NCI-H748 treated with DMSO at 0.1 percent for 48 hours (cell line): ENCODE data around the gene TCFL5.
"Not testable (repeated sequence)": the region's sequence is repeated elsewhere in the genome, so short reads cannot be mapped to it uniquely, and the experiment has no call there.

ENCODE experiments used
- DNase-seq: peaks from one replicate; lab custom pipeline; 2025; lab: John Stamatoyannopoulos, UW

Gene TCFL5

GRCh38 chr20:62855120-62855519 is 6.5 kb downstream of the TCFL5 start:
- no peak for DNase-seq

- DNase-seq, result no peak
Measured at GRCh38 chr20:62854121-62854520, 7.5 kb downstream of the TCFL5 start.

GRCh38 chr20:62853304-62853703 is 8.3 kb downstream of the TCFL5 start:
- DNase-seq, result not testable (repeated sequence)

- no peak for DNase-seq
Measured at GRCh38 chr20:62852841-62853240, 8.8 kb downstream of the TCFL5 start.

GRCh38 chr20:62852196-62852595 is 9.4 kb downstream of the TCFL5 start:
- DNase-seq, result no peak

DNA sequence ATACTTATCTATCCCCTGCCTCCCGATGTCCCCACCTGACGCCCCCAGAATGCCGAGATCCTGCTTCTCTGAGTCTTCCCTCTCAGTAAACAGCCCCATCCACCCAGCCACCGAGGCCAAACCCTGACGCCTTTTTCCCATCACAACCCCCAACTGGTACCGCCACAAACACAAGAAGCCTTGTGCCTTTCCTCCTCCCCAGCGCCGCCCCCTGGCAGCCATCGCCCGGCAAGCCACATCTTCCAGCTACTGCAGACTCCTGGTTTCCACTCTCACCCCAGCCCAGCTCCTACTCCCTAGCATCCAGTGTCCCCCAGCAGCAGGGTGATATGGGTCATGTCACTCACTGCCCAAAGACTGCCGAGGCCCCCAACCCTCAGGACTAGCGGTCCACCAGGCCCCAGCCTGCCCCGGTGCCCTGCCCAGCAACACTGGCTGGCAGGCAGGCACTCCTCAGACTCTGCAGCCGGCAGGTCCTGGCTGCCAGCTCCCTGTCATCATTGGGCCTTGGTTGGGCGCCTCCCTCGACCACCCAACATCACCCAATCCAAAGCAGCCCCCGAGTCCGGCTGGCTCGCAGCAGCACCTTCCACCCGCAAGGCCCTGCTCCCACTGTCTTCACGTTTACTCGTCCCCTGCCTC is 11.2 kb downstream of the TCFL5 start:
- no peak for DNase-seq

GRCh38 chr20:62849431-62849830 is 12.2 kb downstream of the TCFL5 start:
- no peak for DNase-seq

GRCh38 chr20:62848917-62849316 is 12.7 kb downstream of the TCFL5 start:
- not testable (repeated sequence) for DNase-seq

DNA sequence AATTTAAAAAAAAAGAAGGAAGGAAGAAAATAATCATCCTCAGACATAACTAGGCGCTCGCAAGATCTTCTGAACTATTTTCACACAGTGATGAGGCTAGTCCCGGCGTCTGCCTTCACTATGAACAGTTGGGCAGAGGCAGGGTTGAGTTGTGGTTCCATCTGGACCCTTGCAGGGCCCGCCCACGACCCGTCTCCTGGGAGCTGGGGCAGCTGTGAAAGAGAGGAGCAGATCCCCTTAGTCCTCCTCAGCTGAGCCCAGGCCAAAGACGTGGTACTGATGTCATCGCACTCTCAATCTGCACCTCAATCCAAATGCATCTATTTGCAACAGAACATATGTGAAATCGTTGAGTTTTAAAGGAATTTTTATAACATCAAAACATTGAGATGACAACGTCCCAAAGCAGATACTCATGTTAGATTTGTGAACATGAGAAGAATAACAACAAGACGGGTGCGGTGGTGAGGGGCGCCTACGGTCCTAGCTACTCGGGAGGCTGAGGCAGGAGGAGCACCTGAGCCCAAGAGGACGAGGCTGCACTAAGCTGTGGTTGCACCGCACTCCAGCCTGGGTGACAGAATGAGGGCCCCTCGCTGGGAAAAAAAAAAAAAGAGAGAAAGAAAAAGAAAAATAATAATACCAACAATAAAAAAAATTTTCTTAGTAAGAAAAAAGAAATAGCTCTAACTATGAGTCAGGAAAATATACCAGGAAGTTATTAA is 15.3 kb downstream of the TCFL5 start:
- DNase-seq, result no peak

GRCh38 chr20:62845416-62846160 is 16.0 kb downstream of the TCFL5 start:
- DNase-seq, result no peak

DNA sequence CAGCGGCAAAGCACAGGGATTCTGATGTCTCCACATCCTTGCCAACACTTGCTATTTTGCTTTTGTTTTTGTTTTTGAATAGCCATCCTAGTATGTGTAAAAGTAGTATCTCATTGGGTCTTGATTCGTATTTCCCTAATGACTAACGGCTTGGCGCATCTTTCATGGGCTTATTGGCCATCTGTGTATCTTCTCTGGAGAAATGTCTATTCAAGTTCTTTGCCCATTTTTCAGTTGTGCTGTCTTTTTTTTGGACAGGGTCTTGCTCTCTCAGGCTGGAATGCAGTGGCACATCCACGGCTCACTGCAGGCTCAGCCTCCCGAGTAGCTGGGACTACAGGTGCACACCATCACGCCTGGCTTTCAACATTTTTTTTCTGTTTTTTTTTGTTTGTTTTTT is 17.4 kb downstream of the TCFL5 start:
- DNase-seq, result no peak

GRCh38 chr20:62843656-62844055 is 18.0 kb downstream of the TCFL5 start:
- no peak for DNase-seq

GRCh38 chr20:62841705-62842212 is 19.9 kb downstream of the TCFL5 start:
- DNase-seq, result no peak

GRCh38 chr20:62840244-62841197 is 21.1 kb downstream of the TCFL5 start:
- no peak for DNase-seq

- DNase-seq, result no peak
Measured at GRCh38 chr20:62839816-62840215, 21.8 kb downstream of the TCFL5 start.

- no peak for DNase-seq
Measured at GRCh38 chr20:62839261-62839660, 22.4 kb downstream of the TCFL5 start.

DNA sequence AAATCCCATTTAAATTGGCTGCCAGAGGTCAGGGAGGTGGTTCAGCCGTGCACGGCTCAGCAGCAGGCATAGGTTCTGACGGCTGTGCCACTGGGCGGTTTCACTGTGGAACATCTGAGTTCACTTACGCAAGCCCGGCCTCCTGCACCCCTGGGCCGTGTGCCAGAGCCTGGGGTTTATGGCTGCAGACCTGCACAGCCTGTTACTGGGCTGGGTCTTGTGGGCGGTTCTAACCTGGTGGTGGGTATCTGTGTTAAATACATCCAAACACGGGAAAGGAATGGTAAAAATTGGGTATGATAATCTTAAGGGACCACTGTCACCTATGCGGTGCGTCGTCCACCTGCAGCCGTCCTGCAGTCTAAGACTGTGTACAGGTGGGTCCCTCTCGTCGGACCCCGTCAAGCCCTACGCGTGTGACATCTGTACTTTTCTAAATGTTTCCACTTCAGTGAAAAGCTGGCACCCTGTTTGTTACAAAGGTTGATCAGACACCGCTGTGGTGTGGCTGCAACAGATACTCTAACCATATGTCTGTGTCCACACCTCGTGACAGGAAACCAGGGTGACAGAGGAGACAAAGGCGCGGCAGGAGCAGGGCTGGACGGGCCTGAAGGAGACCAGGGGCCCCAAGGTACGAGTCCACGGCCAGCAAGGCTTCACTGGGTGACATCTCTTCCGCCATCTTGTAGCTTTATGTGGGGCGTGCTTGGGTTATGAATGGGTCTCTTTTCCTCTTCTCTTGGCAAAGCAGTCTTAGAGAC is 23.3 kb downstream of the TCFL5 start:
- DNase-seq, result no peak

- DNase-seq, result no peak
Measured at GRCh38 chr20:62837790-62838127, 23.9 kb downstream of the TCFL5 start.

DNA sequence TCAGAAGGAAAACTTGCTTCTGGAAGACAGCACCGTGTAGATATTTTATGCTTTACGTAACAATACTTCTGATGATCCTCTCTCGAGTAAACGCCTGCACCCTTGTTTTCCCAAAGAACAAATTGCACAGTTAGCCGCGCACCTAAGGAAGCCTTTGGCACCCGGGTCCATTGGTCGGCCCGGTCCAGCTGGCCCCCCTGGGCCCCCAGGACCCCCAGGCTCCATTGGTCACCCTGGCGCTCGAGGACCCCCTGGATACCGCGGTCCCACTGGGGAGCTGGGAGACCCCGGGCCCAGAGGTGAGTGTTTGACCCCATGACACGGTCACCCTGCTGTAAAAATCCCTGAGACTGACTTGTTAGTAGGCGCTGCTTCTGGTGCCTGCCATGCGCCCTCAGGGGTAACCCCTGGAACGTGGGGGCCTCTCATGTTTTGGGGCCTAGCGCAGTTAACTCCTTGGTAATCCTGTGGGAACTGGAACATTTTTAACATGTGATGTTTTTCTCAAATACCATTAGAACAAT is 24.6 kb downstream of the TCFL5 start:
- DNase-seq, result no peak

GRCh38 chr20:62835931-62836861 is 25.4 kb downstream of the TCFL5 start:
- no peak for DNase-seq
